ENCODE data around the gene ZMAT5. TPM values are rescaled to one million over a fixed set of nuclear protein-coding genes. Genes with fewer than 3 reads are reported as not detected.

The ZMAT5 gene
- total and polyA plus RNA-seq, 5 experiments from 2014 or later: 17.5 to 58.5 (median 44.2) TPM

GRCh38 chr22:29705651-29706050 is 61.2 kb downstream of the ZMAT5 start:
- POLR2A ChIA-PET: no interaction called here
- H3K9me3 Mint-ChIP-seq: no peaks in the 10 kb centered on the region
- H3K4me3 Mint-ChIP-seq: no peak overlapping the region
- H3K36me3 Mint-ChIP-seq: no peaks in the 10 kb centered on the region
- H3K27ac Mint-ChIP-seq: no peak overlapping the region
- peaks cover 2 to 16% (median 13%) of the 10 kb centered on the region in 4 donors for H3K4me1 Mint-ChIP-seq
- no peak for DNase-seq
- H3K27me3 Mint-ChIP-seq: peaks cover 0 to 23% (median 8%) of the 10 kb centered on the region in 5 donors
- no peak for ATAC-seq

- peaks cover 0 to 17% (median 8%) of the 10 kb centered on the region in 5 donors for H3K27me3 Mint-ChIP-seq
- DNase-seq: no peak
- H3K9me3 Mint-ChIP-seq: no peaks in the 10 kb centered on the region
- no peak overlapping the region for H3K4me3 Mint-ChIP-seq
- no peak overlapping the region for H3K27ac Mint-ChIP-seq
- POLR2A ChIA-PET: interaction anchor here (0.5 kb wide), 1 partner anchor 295 kb away, joined by 3 read pairs; no protein-coding TSS in a partner anchor
- ATAC-seq: no peak
- peaks cover 2 to 20% (median 15%) of the 10 kb centered on the region in 4 donors for H3K4me1 Mint-ChIP-seq
- H3K36me3 Mint-ChIP-seq: no peaks in the 10 kb centered on the region
Observed at GRCh38 chr22:29704528-29705285, 62.1 kb downstream of the ZMAT5 start.

DNA sequence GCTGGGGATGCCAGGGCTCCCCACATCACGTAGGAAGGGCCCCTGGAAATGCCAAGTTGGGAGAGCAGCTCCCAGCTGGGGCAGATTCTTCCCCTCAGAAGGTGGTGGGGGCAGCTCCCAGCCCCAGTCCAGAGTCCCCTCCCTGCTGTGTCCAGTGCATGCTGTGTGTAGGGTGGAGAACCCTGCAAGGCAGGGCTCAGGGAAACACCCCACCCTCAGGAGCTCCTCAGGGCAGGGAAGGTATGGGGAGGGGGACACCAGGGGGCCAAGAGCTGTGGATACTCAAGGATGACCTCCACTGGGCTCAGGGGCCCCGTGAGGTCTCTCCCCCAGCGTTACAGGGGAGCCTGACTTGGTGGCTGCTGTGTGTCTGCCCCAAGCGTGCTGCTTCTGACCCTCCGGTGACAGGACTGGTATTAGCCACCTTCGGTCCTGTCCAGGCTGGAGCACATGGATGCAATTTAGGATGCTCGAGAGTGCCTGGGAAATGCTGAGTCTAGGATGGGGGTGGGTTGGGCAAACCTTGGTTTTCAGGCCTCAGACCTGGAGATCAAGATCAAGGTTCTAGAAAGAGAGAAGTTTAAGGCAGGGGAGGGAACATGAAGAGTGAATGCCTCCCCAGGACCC is 63.1 kb downstream of the ZMAT5 start:
- no peak overlapping the region for H3K4me3 Mint-ChIP-seq
- H3K27me3 Mint-ChIP-seq: peaks cover 0 to 17% (median 8%) of the 10 kb centered on the region in 5 donors
- ATAC-seq (no peak), DNase-seq (no peak)
- H3K27ac Mint-ChIP-seq: no peak overlapping the region
- peaks cover 0 to 5% (median 0%) of the 10 kb centered on the region in 3 donors for H3K36me3 Mint-ChIP-seq
- POLR2A ChIA-PET: no interaction called here
- no peaks in the 10 kb centered on the region for H3K9me3 Mint-ChIP-seq
- H3K4me1 Mint-ChIP-seq: peaks cover 2 to 20% (median 15%) of the 10 kb centered on the region in 4 donors

GRCh38 chr22:29702931-29703501 is 63.8 kb downstream of the ZMAT5 start:
- Mint-ChIP-seq H3K27ac (no peak overlapping the region), H3K27me3 (peaks cover 0 to 17% (median 8%) of the 10 kb centered on the region in 5 donors), H3K4me1 (peaks cover 2 to 20% (median 15%) of the 10 kb centered on the region in 4 donors), H3K36me3 (peaks cover 0 to 8% (median 0%) of the 10 kb centered on the region in 3 donors), H3K9me3 (no peaks in the 10 kb centered on the region), H3K4me3 (peak overlapping the region in 1 of 10 donors; percentile 19)
- DNase-seq (no peak), ATAC-seq (no peak)
- POLR2A ChIA-PET: no interaction called here

DNA sequence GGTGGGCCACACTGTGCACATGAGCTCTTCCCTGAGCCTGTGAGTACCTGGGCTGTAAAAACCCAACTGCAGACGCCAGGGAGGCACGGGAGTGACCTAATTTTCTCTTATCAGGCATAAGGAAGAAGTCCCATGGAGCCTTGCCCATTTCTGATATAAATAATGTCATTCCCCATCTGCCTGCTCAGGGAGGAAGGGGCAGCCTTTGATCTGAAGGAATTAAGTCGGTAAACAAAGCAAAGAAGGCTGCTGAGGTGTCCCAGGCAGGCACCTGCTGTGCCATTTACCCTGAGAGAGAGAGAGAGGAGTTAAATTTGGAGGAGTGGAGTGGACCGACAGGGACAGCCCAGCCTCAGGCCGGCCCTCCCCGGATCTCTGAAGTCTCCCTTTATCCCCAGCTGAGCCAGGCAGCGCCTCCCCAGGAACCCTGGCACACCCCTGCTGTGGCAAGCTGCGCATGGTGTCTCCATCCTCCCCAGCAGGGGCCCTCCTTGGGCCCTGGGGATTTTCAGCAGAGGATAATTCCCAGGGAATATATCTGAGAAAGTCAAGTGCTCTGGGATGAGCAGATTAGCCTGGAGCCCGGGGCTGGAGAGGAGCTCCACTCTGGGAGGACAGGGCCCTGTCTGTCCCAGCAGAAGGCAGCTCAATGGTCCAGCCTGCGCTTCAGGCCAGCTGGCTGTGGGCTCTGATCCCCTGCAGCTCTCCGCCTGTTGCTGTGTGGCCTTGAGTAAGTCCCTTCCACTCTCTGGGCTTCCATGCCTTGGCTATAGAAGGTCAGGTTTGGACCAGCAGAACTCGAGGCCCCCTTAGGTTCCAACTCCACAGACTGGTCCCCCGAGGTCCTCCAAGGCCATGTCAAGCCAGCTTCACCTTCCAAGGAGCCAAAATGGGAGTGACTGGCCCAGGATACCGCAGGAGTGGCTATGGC is 64.5 kb downstream of the ZMAT5 start:
- Mint-ChIP-seq H3K27ac (peak overlapping the region in 1 of 10 donors; percentile 63), H3K4me3 (no peak overlapping the region), H3K9me3 (no peaks in the 10 kb centered on the region), H3K4me1 (peaks cover 2 to 20% (median 15%) of the 10 kb centered on the region in 4 donors), H3K36me3 (peaks cover 0 to 14% (median 0%) of the 10 kb centered on the region in 3 donors), H3K27me3 (peaks cover 0 to 13% (median 6%) of the 10 kb centered on the region in 5 donors)
- DNase-seq: no peak
- POLR2A ChIA-PET: no interaction called here
- no peak for ATAC-seq

DNA sequence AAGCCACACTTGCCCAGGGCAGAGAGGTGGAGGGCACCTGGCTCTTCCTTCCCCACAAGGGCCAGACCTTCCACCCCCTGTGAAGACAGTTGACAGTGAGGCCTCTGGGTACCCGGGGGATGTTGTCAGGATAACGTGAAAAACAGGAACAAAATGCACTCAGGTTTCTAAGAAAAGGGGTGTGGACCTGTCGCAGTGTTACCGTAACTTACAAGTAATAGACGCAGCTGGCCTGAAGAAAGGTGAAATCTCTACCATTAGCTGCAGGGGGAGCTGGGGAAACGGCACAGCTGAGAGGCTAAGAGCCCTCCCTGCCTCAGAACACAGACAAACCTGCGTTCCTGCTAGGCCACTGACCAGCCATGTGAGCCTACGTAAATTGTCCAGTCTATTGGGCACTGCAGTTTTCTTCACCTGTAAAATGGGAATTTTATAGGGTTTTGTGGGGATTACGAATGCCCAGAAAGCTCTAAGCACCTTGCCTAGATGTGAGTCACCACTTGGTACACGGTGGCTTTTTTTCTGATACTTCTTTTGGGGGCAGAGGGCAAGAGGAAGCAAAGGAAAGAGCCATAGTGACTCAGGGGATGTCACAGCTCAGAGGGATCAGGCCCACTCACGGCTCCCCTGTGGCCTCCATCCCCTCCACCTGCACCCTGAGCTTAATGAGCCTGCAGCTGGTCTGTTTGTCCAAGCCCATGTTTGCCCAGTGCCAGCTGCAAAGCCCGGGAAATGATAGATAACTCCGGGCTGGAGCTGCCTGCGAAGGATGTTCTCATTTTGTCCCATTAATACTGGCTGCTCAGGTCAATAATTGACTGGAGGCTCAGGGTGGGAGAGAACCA is 65.4 kb downstream of the ZMAT5 start:
- H3K27ac Mint-ChIP-seq: peak overlapping the region in 1 of 10 donors; percentile 53

DNA sequence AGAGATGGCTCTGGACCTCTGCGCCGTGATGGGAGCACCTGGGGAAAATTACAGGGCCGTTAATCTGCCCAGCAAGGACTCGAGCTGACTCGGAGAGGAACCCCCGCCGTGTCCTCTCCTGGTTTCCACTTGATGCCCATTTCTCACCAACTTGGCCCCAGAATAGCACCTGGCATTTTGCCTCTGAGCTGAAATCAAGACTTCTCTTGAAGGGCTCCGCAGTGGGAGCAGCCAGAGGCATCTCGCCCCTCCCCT is 66.0 kb downstream of the ZMAT5 start:
- Mint-ChIP-seq H3K4me1 (peaks cover 2 to 20% (median 15%) of the 10 kb centered on the region in 4 donors), H3K27ac (peak overlapping the region in 1 of 10 donors; percentile 53), H3K9me3 (no peaks in the 10 kb centered on the region), H3K4me3 (no peak overlapping the region), H3K27me3 (peaks cover 0 to 13% (median 3%) of the 10 kb centered on the region in 5 donors), H3K36me3 (peaks cover 0 to 29% (median 4%) of the 10 kb centered on the region in 3 donors)
- no peak for DNase-seq
- no peak for ATAC-seq
- POLR2A ChIA-PET: no interaction called here

More for the DNA sequence above, 65.4 kb downstream of the ZMAT5 start:
- Mint-ChIP-seq H3K27me3 (peaks cover 0 to 13% (median 3%) of the 10 kb centered on the region in 5 donors), H3K4me3 (no peak overlapping the region), H3K9me3 (no peaks in the 10 kb centered on the region), H3K4me1 (peaks cover 2 to 20% (median 15%) of the 10 kb centered on the region in 4 donors), H3K36me3 (peaks cover 0 to 23% (median under 1%) of the 10 kb centered on the region in 3 donors)
- DNase-seq: peak in 2 of 10 donors; percentile 15 to 25
- ATAC-seq: peak in 1 of 2 donors; percentile 72
- POLR2A ChIA-PET: no interaction called here

GRCh38 chr22:29700206-29700899 is 66.5 kb downstream of the ZMAT5 start:
- no peak overlapping the region for H3K27ac Mint-ChIP-seq

DNA sequence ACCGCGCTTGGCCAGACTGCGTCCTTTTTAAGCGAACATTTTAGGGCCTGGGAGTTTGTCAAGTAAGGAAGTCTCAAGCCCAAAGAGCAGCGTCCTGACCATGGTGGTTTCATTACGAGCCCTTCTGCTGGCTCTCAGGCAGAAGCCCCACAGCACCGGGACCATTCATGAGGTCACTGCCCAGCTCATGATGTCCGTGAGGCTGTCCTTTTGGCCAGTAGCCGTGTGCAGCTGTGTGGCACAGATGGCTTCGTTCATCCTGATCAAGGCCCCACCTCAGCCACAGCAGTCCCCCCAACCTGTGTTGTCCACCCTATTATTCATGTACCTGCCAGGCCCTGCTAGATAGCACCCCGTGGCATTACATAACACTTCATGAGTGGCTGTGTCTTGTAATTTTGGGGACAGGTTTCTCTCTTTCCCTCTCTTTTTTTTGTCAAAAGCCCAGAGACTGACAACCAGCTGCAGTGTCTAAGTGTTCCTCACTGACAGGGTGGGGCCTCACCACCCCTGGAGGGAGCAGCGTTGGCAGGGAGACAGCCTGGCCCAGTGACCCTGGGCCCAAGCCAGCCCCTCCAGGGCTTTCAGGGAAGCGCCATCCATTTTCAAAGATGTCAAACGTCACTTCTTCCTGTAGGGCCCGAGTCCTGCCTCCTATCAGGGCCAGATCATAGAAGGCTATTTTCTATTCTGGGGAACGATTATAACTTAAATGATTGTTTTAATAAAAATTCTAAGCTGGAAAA is 68.8 kb downstream of the ZMAT5 start:
- Mint-ChIP-seq H3K27me3 (peaks cover 0 to 10% (median 1%) of the 10 kb centered on the region in 5 donors), H3K4me3 (no peak overlapping the region), H3K27ac (no peak overlapping the region), H3K36me3 (peaks cover 0 to 48% (median 19%) of the 10 kb centered on the region in 3 donors), H3K9me3 (no peaks in the 10 kb centered on the region), H3K4me1 (peaks cover 2 to 20% (median 13%) of the 10 kb centered on the region in 4 donors)
- POLR2A ChIA-PET: no interaction called here
- ATAC-seq: no peak
- no peak for DNase-seq

More at GRCh38 chr22:29700206-29700899, 66.5 kb downstream of the ZMAT5 start:
- POLR2A ChIA-PET: no interaction called here
- no peak for DNase-seq
- no peak for ATAC-seq
- Mint-ChIP-seq H3K4me1 (peaks cover 2 to 20% (median 15%) of the 10 kb centered on the region in 4 donors), H3K4me3 (no peak overlapping the region), H3K27me3 (peaks cover 0 to 13% (median 3%) of the 10 kb centered on the region in 5 donors), H3K36me3 (peaks cover 0 to 33% (median 7%) of the 10 kb centered on the region in 3 donors), H3K9me3 (no peaks in the 10 kb centered on the region)

DNA sequence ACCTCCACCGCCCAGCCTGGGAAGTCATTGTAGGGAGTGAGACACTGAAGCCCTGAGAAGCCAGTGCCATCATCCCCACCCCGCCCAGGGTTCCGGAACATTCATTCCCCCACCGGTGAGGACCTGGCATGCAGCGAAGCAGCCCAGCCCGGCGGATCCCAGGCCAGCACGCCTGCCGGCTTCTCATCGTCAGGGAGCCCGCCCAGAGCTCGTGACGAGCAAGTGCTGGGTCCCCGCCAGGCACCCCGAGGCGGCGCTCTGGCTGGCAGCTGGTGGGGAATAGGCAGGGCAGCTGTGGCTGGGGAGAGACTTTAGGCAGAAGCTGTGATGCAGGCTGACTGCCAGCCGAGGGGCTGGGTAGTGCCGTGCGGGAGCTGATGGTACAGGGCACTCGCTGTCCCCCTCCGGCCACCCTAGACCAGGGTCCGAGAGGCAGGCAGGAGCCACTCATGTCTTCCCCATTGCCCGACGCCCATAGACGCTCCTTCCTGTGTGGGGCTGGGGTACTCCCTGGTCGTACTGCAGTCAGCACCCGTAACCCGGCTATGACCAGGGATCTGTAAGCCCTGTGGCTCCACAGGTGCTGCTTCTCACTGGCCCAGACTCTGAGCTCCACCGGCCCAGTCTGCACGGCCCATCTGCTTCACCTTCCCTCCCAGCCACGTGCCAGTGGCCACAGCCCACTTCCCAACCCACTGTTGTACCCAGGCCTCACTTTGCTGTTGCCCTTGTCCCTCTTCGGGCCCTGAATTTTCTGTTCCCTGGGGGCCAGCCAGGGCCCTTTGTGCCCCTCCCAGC is 71.5 kb downstream of the ZMAT5 start:
- H3K4me3 Mint-ChIP-seq: no peak overlapping the region
- no peak for DNase-seq
- H3K36me3 Mint-ChIP-seq: peaks cover 0 to 57% (median 19%) of the 10 kb centered on the region in 3 donors
- H3K4me1 Mint-ChIP-seq: peaks cover 0 to 12% (median under 1%) of the 10 kb centered on the region in 4 donors
- H3K27me3 Mint-ChIP-seq: no peaks in the 10 kb centered on the region
- H3K9me3 Mint-ChIP-seq: no peaks in the 10 kb centered on the region
- POLR2A ChIA-PET: no interaction called here
- H3K27ac Mint-ChIP-seq: no peak overlapping the region
- ATAC-seq: no peak

All from naive thymus-derived CD8-positive, alpha-beta T cell (primary cell).